GM21723 (cell line): ENCODE data around the gene CEP95.

Source experiments
- ATAC-seq: cut with Tn5 transposase; IDR thresholded peaks from one replicate; pipeline ENCODE4 v1.9.1; 2021; ENCODE audit warnings: mild to moderate bottlenecking, moderate library complexity; ENCODE audit not compliant: unreplicated experiment

CEP95 gene

DNA sequence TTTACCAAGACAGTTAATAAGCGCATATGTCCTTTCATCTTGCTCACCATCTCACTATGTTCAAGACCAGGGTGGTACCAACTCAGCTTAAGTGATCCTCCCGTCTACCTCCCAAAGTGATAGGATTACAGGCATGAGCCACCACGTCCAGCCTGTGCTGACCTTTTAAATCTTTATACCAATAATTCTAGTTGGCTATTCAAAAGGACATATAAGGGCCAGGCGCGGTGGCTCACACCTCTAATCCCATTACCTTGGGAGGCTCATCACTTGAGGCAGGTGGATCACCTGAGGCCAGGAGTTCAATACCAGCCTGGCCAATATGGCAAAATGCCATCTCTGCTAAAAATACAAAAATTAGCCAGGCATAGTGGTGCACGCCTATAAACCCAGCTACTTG is 2.4 kb downstream of the CEP95 start:
- ATAC-seq: no peak

- ATAC-seq: no peak
Observed at GRCh38 chr17:64515419-64515818, 8.6 kb downstream of the CEP95 start.

GRCh38 chr17:64515829-64516228 is 9.1 kb downstream of the CEP95 start:
- no peak for ATAC-seq

GRCh38 chr17:64519601-64520000 is 12.8 kb downstream of the CEP95 start:
- ATAC-seq: no peak

DNA sequence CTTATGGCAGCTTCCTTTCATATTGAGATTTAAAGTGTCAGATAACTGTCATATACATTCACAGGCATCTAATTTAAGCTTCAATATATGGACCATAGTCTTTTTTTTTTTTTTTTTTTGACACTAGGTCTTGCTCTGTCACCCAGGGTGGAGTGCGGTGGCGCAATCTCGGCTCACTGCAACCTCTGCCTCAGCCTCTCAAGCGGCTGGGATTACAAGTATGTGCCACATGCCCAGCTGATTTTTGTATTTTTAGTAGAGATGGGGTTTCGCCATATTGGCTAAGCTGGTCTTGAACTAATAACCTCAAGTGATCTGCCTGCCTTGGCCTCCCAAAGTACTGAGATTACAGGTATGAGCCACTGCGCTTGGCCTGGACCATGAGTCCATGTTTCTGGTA is 13.6 kb downstream of the CEP95 start:
- ATAC-seq: no peak

DNA sequence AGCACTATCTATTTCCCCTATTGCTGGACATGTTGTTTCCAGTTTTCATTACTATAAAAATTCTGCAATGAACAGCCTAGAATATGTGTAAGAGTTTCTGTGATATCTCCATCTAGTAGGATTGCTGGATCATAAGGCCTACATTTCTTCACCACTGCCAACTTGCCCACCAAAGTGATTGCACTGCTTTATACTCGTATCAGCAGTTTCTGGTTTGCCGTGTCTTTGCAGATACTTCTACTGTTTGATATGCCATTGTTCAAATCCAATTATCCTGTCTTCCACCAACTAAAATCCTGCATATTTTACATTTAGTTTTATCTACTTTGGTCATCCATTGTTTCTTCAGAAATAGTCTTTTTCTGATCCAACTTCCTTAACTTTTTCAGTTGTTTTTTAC is 21.1 kb downstream of the CEP95 start:
- no peak for ATAC-seq

DNA sequence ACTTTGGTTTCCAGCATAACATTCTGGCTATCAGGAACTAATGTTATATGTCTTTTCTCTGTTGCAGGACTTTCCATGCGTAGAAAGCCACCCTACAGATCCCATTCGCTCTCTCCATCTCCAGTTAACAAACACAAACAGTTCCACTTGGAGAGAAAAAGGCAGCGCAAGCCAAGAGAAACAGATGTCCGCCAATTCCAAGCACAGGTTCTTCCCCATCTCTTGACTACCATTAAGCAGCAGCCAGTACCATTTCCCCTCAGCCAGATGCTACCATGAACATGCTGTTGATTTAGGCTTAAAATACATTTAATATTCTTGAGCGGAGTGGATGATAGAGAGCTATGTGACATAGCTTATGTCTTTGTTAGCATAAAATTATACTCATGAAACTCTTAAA is 22.4 kb downstream of the CEP95 start:
- no peak for ATAC-seq

- ATAC-seq: no peak
Observed at GRCh38 chr17:64531955-64532371, 25.2 kb downstream of the CEP95 start.

DNA sequence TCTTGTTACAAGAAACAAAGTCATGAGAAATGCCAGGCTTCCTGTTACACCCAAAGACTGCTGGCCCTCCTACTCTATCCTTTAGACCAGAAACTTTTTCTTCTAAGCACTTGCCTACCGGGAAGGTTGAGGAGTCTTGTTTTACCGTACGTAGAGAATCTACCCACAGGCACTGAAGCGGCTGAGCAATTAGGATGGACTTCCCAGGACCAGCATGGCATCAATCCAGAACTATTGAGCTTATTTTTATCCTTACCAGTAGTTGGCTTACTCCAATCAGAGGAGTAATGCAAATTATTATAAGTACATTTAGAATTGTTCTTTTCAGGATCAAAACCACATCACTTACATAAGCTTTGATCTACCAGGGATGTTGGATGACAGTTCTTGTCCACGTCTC is 25.6 kb downstream of the CEP95 start:
- ATAC-seq: no peak

DNA sequence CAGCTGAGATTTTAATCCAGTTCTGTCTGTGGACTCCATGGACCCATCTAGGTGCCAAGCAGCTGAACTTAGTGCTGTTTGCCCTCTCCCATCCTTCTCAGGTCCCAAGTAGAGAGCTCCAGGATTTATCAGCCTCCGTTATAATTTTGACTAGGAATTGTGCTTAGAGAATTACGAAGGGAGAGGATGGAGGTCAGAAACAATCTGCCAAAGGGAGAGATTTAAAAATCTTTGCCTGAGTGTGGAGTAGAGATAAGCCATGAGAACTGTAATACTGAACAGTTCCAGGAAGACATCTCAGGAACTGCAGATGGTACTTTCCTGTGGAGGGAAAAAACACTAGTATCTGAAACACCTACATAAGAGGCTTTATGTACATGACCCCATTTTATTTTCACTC is 27.0 kb downstream of the CEP95 start:
- no peak for ATAC-seq

GRCh38 chr17:64534187-64534586 is 27.4 kb downstream of the CEP95 start:
- no peak for ATAC-seq

- ATAC-seq: no peak
Observed at GRCh38 chr17:64535357-64535756, 28.6 kb downstream of the CEP95 start.

DNA sequence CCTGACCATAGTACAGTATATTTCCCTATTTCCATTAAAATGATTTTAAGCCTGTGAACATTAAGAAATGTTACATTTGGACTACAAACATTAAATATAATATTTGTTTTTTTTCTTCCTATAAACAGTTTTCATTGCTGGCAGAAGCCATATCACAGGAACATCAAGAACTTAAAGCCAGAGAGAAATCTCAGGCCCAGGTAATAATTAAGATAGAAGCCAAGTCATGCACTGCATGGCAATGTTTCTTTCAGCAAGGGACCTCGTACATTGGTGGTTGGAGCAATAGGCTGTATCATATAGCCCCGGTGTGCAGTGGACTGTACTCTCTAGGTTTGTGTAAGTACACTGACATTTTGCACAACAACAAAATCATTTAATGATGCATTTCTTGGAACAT is 30.1 kb downstream of the CEP95 start:
- ATAC-seq: no peak

- ATAC-seq: no peak
Observed at GRCh38 chr17:64537488-64537887, 30.7 kb downstream of the CEP95 start.

GRCh38 chr17:64538508-64539130 is 31.8 kb downstream of the CEP95 start:
- ATAC-seq: no peak

- ATAC-seq: no peak
Observed at GRCh38 chr17:64540118-64540776, 33.5 kb downstream of the CEP95 start.

DNA sequence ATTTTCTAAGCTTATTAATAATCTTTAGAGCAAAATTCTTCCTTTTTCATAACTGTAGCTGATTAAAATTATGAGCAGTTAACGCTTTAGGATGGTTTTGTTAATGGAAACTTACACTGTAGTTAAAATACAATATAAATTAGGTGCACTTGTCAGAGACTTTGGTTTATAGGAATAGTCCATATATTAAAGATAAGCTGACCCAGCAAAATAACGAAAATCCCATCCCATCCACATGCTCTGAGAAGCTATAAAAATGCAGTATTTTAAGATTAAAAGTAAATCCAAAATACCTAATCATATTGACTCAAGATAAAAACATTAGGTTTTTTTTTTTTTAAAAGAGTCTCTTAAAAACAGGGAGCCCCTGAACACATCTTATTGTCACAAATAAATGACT is 38.0 kb downstream of the CEP95 start:
- ATAC-seq: no peak

DNA sequence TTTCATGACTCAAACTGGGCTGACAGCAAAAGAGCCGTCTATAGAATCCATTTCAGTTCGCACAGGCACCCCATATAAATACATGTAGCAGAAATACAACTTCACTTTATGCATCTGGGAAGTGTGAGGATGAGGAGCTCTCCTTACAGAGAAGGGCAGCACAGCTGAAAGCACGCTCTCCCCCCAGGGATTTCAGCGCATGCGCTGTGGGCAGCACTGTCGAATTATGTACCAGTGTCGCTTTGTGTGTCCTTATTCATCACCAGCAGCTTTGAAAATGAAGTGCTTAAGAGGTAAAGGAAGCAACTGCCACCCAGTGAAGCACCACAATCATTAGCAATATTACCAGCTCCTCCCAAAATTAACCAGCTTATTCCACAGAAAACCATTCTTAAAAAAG is 39.9 kb downstream of the CEP95 start:
- ATAC-seq: no peak

GRCh38 chr17:64547319-64547718 is 40.5 kb downstream of the CEP95 start:
- no peak for ATAC-seq

DNA sequence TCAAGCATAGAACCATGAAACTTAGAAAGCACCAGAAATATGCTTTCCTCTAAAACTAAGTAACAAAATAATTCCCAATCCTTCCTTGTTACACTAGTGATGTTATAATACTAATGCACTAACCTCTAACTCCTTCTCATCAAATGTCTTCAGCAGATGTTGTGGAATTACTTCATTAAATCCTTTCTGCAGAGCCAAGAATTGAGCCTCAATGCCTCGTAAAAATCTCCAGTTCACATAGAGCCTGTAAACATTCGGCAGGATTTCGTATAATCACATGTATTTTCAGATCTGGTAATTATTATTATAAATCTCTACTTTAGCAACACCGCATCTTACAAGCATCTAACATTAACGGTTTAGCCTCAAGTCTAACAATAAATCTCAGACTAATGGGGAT is 44.7 kb downstream of the CEP95 start:
- no peak for ATAC-seq

DNA sequence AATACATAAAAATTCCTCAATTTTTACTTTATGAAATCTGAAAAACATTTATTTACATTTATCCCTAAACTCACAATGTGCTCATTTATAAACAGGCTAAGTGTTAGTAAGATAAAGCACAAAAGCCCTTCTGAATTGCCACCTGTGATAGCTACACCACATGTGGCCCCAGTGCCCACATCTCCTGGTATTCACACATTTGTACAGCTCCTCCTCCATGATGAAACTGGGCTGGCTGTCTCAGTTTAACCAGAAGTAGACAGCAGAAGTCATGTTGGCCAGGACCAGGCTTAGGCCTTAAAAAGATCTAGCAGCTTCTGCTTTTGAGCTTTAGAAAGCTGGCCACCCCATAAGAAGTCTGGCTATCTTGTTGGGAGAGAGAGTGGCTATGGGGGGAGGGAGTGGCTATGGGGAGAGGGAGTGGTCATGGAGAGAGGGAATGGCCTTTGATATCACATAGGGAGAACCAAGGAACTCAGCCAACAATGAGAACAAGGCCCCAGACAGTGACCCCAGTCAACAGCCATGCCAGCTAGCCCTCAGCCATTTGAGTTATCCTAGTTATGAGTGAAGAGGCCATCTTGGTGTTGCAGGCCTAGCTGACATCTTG is 47.4 kb downstream of the CEP95 start:
- no peak for ATAC-seq

- ATAC-seq: no peak
Observed at GRCh38 chr17:64555281-64555680, 48.5 kb downstream of the CEP95 start.

- ATAC-seq: no peak
Observed at GRCh38 chr17:64564098-64564497, 57.3 kb downstream of the CEP95 start.
